Measurements from ENCODE around the gene NMBR.
"Not testable (repeated sequence)": the region's sequence is repeated elsewhere in the genome, so short reads cannot be mapped to it uniquely, and the experiment has no call there.

Gene NMBR

GRCh38 chr6:142165227-142165626 lies 18.3 kb upstream of the NMBR start:
- no peak overlapping the region for H3K4me3 ChIP-seq (ENCODE audit: low read depth, low read length)

GRCh38 chr6:142162780-142163179 lies 15.9 kb upstream of the NMBR start:
- no peaks in the 10 kb centered on the region for H3K9me3 ChIP-seq (ENCODE audit: severe bottlenecking)
- no peak for TF ChIP-seq CTCF (IDR thresholded peaks at IDR 0.05; ENCODE audit: low read depth, low read length)
- H3K36me3 ChIP-seq = no peaks in the 10 kb centered on the region; the same call in 1 of the 2 replicates
- H3K27ac ChIP-seq = no peak overlapping the region
- no peaks in the 10 kb centered on the region for H3K27me3 ChIP-seq (ENCODE audit: insufficient read depth, low read depth, severe bottlenecking)
- no peak for DNase-seq
- H3K4me3 ChIP-seq (ENCODE audit: low read depth, low read length) = no peak overlapping the region

More at GRCh38 chr6:142165227-142165626, 18.3 kb upstream of the NMBR start:
- DNase-seq = no peak
- Histone ChIP-seq H3K27ac (no peak overlapping the region), H3K36me3 (no peaks in the 10 kb centered on the region; the same call in 1 of the 2 replicates), H3K27me3 (ENCODE audit: insufficient read depth, low read depth, severe bottlenecking) (no peaks in the 10 kb centered on the region), H3K9me3 (ENCODE audit: severe bottlenecking) (no peaks in the 10 kb centered on the region)
- TF ChIP-seq CTCF (IDR thresholded peaks at IDR 0.05; ENCODE audit: low read depth, low read length) = no peak

GRCh38 chr6:142156758-142157068 lies 9.8 kb upstream of the NMBR start:
- not testable (repeated sequence) for H3K27me3 ChIP-seq (ENCODE audit: insufficient read depth, low read depth, severe bottlenecking); H3K9me3 ChIP-seq (ENCODE audit: severe bottlenecking); H3K4me3 ChIP-seq (ENCODE audit: low read depth, low read length); DNase-seq; H3K27ac ChIP-seq; H3K36me3 ChIP-seq

- Histone ChIP-seq H3K4me3 (ENCODE audit: low read depth, low read length) (no peak overlapping the region), H3K27ac (no peak overlapping the region)
- DNase-seq = no peak
Observed at GRCh38 chr6:142155895-142156757, 9.2 kb upstream of the NMBR start.

GRCh38 chr6:142155091-142155490 lies 8.2 kb upstream of the NMBR start:
- H3K9me3 ChIP-seq (ENCODE audit: severe bottlenecking) = no peaks in the 10 kb centered on the region
- no peak for DNase-seq
- no peak overlapping the region for H3K27ac ChIP-seq
- no peak for TF ChIP-seq CTCF (IDR thresholded peaks at IDR 0.05; ENCODE audit: low read depth, low read length)
- no peaks in the 10 kb centered on the region for H3K27me3 ChIP-seq (ENCODE audit: insufficient read depth, low read depth, severe bottlenecking)
- H3K4me3 ChIP-seq (ENCODE audit: low read depth, low read length) = no peak overlapping the region
- H3K36me3 ChIP-seq = no peaks in the 10 kb centered on the region; the same call in 1 of the 2 replicates

More at GRCh38 chr6:142155895-142156757, 9.2 kb upstream of the NMBR start:
- no peaks in the 10 kb centered on the region for H3K9me3 ChIP-seq (ENCODE audit: severe bottlenecking)
- no peaks in the 10 kb centered on the region for H3K27me3 ChIP-seq (ENCODE audit: insufficient read depth, low read depth, severe bottlenecking)
- no peak for TF ChIP-seq CTCF (IDR thresholded peaks at IDR 0.05; ENCODE audit: low read depth, low read length)
- H3K36me3 ChIP-seq = no peaks in the 10 kb centered on the region

- H3K36me3 ChIP-seq = no peaks in the 10 kb centered on the region; the same call in 1 of the 2 replicates
- no peak overlapping the region for H3K4me3 ChIP-seq (ENCODE audit: low read depth, low read length)
- no peak for TF ChIP-seq CTCF (IDR thresholded peaks at IDR 0.05; ENCODE audit: low read depth, low read length)
- H3K27me3 ChIP-seq (ENCODE audit: insufficient read depth, low read depth, severe bottlenecking) = no peaks in the 10 kb centered on the region
- no peak for DNase-seq
- H3K9me3 ChIP-seq (ENCODE audit: severe bottlenecking) = no peaks in the 10 kb centered on the region
- no peak overlapping the region for H3K27ac ChIP-seq
Observed at GRCh38 chr6:142154336-142154735, 7.4 kb upstream of the NMBR start.

Data from WERI-Rb-1 (cell line).